CD14-positive monocyte (primary cell): ENCODE measurements around the gene CD63. TPM values are rescaled to one million over a fixed set of nuclear protein-coding genes. Genes with fewer than 3 reads are reported as not detected.

Source experiments
- DNase-seq, 3 donors: peaks; one replicate each; pipeline ENCODE4 v3.0.0-alpha.2; 2011 to 2022
- H2AFZ ChIP-seq: 2 replicates; pipeline ENCODE4 v1.6.0; 2012; ENCODE audit warnings: mild to moderate bottlenecking, low read depth, low read length, inconsistent platforms; ENCODE audit not compliant: insufficient read depth, poor library complexity, severe bottlenecking
- H3K27ac ChIP-seq, 2 donors: 1 replicate in 1 of 2; 2 replicates in 1 of 2; pipeline ENCODE4 v1.5.1; 2012 to 2013; ENCODE audit warnings: low read length in 2 of 2, control low read depth in 1 of 2, inconsistent platforms in 1 of 2, low read depth in 1 of 2, mild to moderate bottlenecking in 1 of 2
- H3K27me3 ChIP-seq, 2 donors: one replicate each; pipeline versions ENCODE4 v1.6.0 to v1.6.1; 2011 to 2013; ENCODE audit warnings: low read length in 2 of 2; ENCODE audit not compliant: control insufficient read depth in 2 of 2, insufficient read depth in 2 of 2
- H3K36me3 ChIP-seq, 2 donors: replicated peaks in 1 of 2; 1 replicate in 1 of 2; 2 replicates in 1 of 2; pipeline versions ENCODE4 v1.5.1 to v1.6.1; 2012 to 2013; ENCODE audit warnings: low read length in 2 of 2, control low read depth in 1 of 2, inconsistent platforms in 1 of 2, mild to moderate bottlenecking in 1 of 2; ENCODE audit not compliant: insufficient read depth in 2 of 2, control insufficient read depth in 1 of 2
- H3K4me1 ChIP-seq, 2 donors: 1 replicate in 1 of 2; 2 replicates in 1 of 2; pipeline versions ENCODE4 v1.5.1 to v1.6.1; 2012 to 2013; ENCODE audit warnings: low read length in 2 of 2, control low read depth in 1 of 2, inconsistent platforms in 1 of 2, mild to moderate bottlenecking in 1 of 2, moderate library complexity in 1 of 2; ENCODE audit not compliant: insufficient read depth in 2 of 2, control insufficient read depth in 1 of 2
- H3K4me2 ChIP-seq: replicated peaks from 2 replicates; pipeline ENCODE3; 2012; ENCODE audit warnings: low read length, moderate library complexity, mild to moderate bottlenecking; ENCODE audit not compliant: poor library complexity, severe bottlenecking; ENCODE audit errors: extremely low read depth
- H3K4me3 ChIP-seq, 3 experiments: fragments of 200-600 bp in 1 of 3; sonication (generic) in 1 of 3; replicated peaks in 1 of 3; 1 replicate in 2 of 3; 2 replicates in 1 of 3; pipeline ENCODE4 v1.5.1; 2011 to 2013; ENCODE audit warnings: low read length in 3 of 3, mild to moderate bottlenecking in 3 of 3, control low read depth in 2 of 3, low read depth in 2 of 3, inconsistent platforms in 1 of 3, moderate library complexity in 1 of 3
- H3K79me2 ChIP-seq: 2 replicates; pipeline ENCODE4 v1.6.0; 2012; ENCODE audit warnings: mild to moderate bottlenecking, control low read depth, inconsistent platforms, low read length, moderate library complexity; ENCODE audit not compliant: insufficient read depth
- H3K9ac ChIP-seq: 2 replicates; pipeline ENCODE4 v1.6.0; 2017; ENCODE audit warnings: low read length, mild to moderate bottlenecking; ENCODE audit not compliant: insufficient read depth, poor library complexity, severe bottlenecking
- H3K9me3 ChIP-seq, 2 donors: replicated peaks in 1 of 2; 1 replicate in 1 of 2; 2 replicates in 1 of 2; pipeline versions ENCODE4 v1.5.1 to v1.6.1; 2012 to 2013; ENCODE audit warnings: low read length in 2 of 2, control low read depth in 1 of 2; ENCODE audit not compliant: control insufficient read depth in 1 of 2, insufficient read depth in 1 of 2
- H4K20me1 ChIP-seq: 2 replicates; pipeline ENCODE4 v1.6.0; 2012; ENCODE audit warnings: mild to moderate bottlenecking, low read length, control low read depth, moderate library complexity; ENCODE audit not compliant: insufficient read depth
- H3K27ac Mint-ChIP-seq, 7 donors: one replicate each; pipeline ENCODE4 v1.8.0; 2020; ENCODE audit warnings: mild to moderate bottlenecking in 7 of 7, mixed read lengths in 7 of 7, moderate library complexity in 6 of 7, inconsistent platforms in 2 of 7
- H3K27me3 Mint-ChIP-seq, 3 donors: one replicate each; pipeline ENCODE4 v1.8.0; 2021 to 2022; ENCODE audit warnings: low read depth in 3 of 3, mild to moderate bottlenecking in 3 of 3, mixed read lengths in 3 of 3, moderate library complexity in 3 of 3, inconsistent platforms in 1 of 3
- H3K36me3 Mint-ChIP-seq, 2 donors: one replicate each; pipeline ENCODE4 v1.8.0; 2020; ENCODE audit warnings: mixed read lengths in 2 of 2, inconsistent platforms in 1 of 2, mild to moderate bottlenecking in 1 of 2
- H3K4me1 Mint-ChIP-seq: one replicate; pipeline ENCODE4 v1.8.0; 2020; ENCODE audit warnings: mild to moderate bottlenecking, mixed read lengths
- H3K4me3 Mint-ChIP-seq, 2 donors: one replicate each; pipeline ENCODE4 v1.8.0; 2020; ENCODE audit warnings: mild to moderate bottlenecking in 2 of 2, mixed read lengths in 2 of 2, moderate library complexity in 1 of 2
- H3K9me3 Mint-ChIP-seq, 7 donors: one replicate each; pipeline ENCODE4 v1.8.0; 2020 to 2022; ENCODE audit warnings: mixed read lengths in 7 of 7, mild to moderate bottlenecking in 6 of 7, moderate library complexity in 6 of 7, inconsistent platforms in 2 of 7
- CTCF ChIP-seq: fragments of 200-600 bp; IDR thresholded peaks from one replicate; pipeline ENCODE4 v1.8.0; 2022; ENCODE audit warnings: antibody characterized with exemption, mild to moderate bottlenecking
- WGBS: methylation state at CpG from one replicate; pipeline ENCODE4 v1.1.5; 2013; ENCODE audit warnings: missing lambda C conversion rate; ENCODE audit not compliant: insufficient coverage; 5-methylcytosine and 5-hydroxymethylcytosine counted together
- intact Hi-C, 2 donors: fragments of 100-400 bp; cut with micrococcal nuclease; formaldehyde crosslinking; loops; one replicate each; pipeline versions ENCODE4 v1.15.0 to v1.15.1; 2023
- polyA plus RNA-seq, 3 donors: library from polyadenylated mRNA; depleted of rRNA in 1 of 3; unstranded in 2 of 3; stranded (reverse) in 1 of 3; fragments of 300-500 nt in 2 of 3; fragments of >200 nt in 1 of 3; fragmentation: Illumina TruSeq in 2 of 3; gene quantifications; 1 replicate in 2 of 3; 2 replicates in 1 of 3; pipeline ENCODE4 v1.2.3, GENCODE V29; 2012 to 2021

CD63 gene
- polyA plus RNA-seq, 3 donors = 336 to 1,099 (median 988) TPM

- peaks cover 26 to 30% (median 28%) of the 10 kb centered on the region in 3 donors for H3K27me3 Mint-ChIP-seq
- H2AFZ ChIP-seq = peak overlapping the region; percentile 91
- DNase-seq = no peak
- peaks cover 11 to 18% of the 10 kb centered on the region in 2 donors for H3K27me3 ChIP-seq
- peaks cover 36% of the 10 kb centered on the region for H3K4me1 Mint-ChIP-seq
- intact Hi-C loops = loop anchor here (2.0 to 5.0 kb wide), 2 partner anchors 188 to 202 kb away; partner anchors contain the start of gene PYM1 (in 1 of the 2)
- no peaks in the 10 kb centered on the region for H3K79me2 ChIP-seq
- H3K27ac Mint-ChIP-seq = no peak overlapping the region
- no CpG with 5 or more reads among the region's 2 CpGs for WGBS
- no peaks in the 10 kb centered on the region for H3K36me3 ChIP-seq
- H3K4me1 ChIP-seq = peaks cover 22 to 29% of the 10 kb centered on the region in 2 donors
- peak; percentile 45 for TF ChIP-seq CTCF
- H4K20me1 ChIP-seq = no peaks in the 10 kb centered on the region
- no peaks in the 10 kb centered on the region for H3K9me3 ChIP-seq
- H3K4me3 ChIP-seq = peak overlapping the region in 1 of 3 experiments; percentile 82
- H3K36me3 Mint-ChIP-seq = peaks cover 0 to 2% of the 10 kb centered on the region in 2 donors
- peaks cover 0 to 3% (median 0%) of the 10 kb centered on the region in 7 donors for H3K9me3 Mint-ChIP-seq
- H3K9ac ChIP-seq = no peak overlapping the region
- H3K4me2 ChIP-seq = peak overlapping the region; percentile 95
- no peak overlapping the region for H3K27ac ChIP-seq
- H3K4me3 Mint-ChIP-seq = no peak overlapping the region
Measured at GRCh38 chr12:55739025-55739378, 10.2 kb upstream of the CD63 start.

GRCh38 chr12:55738123-55739024, 9.6 kb upstream of the CD63 start:
- peaks cover 30% of the 10 kb centered on the region for H3K4me1 Mint-ChIP-seq
- H3K4me1 ChIP-seq = peaks cover 16 to 24% of the 10 kb centered on the region in 2 donors
- intact Hi-C loops = loop anchor here (1.0 to 5.0 kb wide), 3 partner anchors 8 to 202 kb away; partner anchors contain the start of gene PYM1 (in 1 of the 2)

More at GRCh38 chr12:55738123-55739024, 9.6 kb upstream of the CD63 start:
- TF ChIP-seq CTCF = peak; percentile 90
- DNase-seq = peak; percentile 64 to 82 (median 66)
- no peaks in the 10 kb centered on the region for H4K20me1 ChIP-seq
- H3K9ac ChIP-seq = peak overlapping the region; percentile 41
- 0% methylated on average over 5 of the region's 14 CpGs for WGBS
- peak overlapping the region; percentile 57 to 95 (median 82) for H3K4me3 ChIP-seq
- no peaks in the 10 kb centered on the region for H3K9me3 ChIP-seq
- H3K27ac Mint-ChIP-seq = peak overlapping the region; percentile 70 to 90 (median 80)
- H3K27ac ChIP-seq = peak overlapping the region; percentile 33 to 65
- H3K4me3 Mint-ChIP-seq = peak overlapping the region; percentile 85 to 92
- no peaks in the 10 kb centered on the region for H3K36me3 ChIP-seq
- H3K27me3 ChIP-seq = peaks cover 9 to 12% of the 10 kb centered on the region in 2 donors
- no peaks in the 10 kb centered on the region for H3K79me2 ChIP-seq
- H3K4me2 ChIP-seq = peak overlapping the region; percentile 95
- H3K36me3 Mint-ChIP-seq = peaks cover 0 to 2% of the 10 kb centered on the region in 2 donors
- H3K9me3 Mint-ChIP-seq = peaks cover 0 to 3% (median 0%) of the 10 kb centered on the region in 7 donors
- peak overlapping the region; percentile 91 for H2AFZ ChIP-seq
- H3K27me3 Mint-ChIP-seq = peaks cover 20 to 24% (median 22%) of the 10 kb centered on the region in 3 donors
